ENCODE measurements around the gene HOXB5. TPM values are rescaled to one million over a fixed set of nuclear protein-coding genes. Genes with fewer than 3 reads are reported as not detected.

The HOXB5 gene
- total and polyA plus RNA-seq, 11 donors = 0.04 to 1.0 (median 0.17) TPM; not detected in 6

DNA sequence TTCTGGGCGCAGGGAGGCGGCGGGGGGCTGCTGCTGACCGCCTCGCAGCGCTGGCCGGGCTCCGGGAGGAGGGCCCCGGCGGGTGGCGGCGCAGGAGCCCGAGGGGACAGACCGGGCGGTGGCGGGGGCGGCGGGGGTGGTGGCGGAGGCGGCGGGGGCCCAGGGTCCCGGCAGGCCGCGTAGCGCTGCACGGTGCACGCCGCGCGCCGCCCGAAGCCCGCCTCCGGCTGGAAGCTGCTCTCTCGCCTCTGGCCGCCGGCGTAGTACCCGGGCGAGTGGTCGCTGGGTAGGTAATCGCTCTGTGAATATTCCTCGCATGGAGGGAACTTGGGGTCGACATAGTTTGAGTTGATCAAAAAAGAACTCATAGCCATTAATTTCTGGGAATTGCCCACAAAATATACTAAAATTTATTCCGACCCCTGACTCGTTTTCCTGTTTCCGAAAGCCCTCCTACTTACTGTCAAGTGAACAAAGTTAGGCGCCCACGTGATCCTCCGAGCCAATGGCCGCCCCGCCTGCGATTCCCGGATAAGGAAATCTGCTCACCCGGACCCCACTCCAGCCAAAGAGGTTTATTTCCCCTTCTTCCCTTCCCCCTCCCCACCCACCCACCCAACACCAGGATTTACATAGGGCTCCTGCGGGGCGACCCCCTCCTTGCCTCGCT lies 15.5 kb downstream of the HOXB5 start, which contains the start of gene HOXB4:
Gene HOXB4 (minus strand): TSS at position 405 of the 670 bp plus-strand sequence. CDS start 31 bp downstream, at position 374.
- Histone ChIP-seq H3K4me1 (peaks cover 0 to 39% (median 5%) of the 10 kb centered on the region in 12 donors), H3K27me3 (peaks cover 66 to 100% (median 94%) of the 10 kb centered on the region in 9 donors), H3K4me3 (peak within 1 kb of the TSS; percentile 3 to 61 (median 50)), H3K36me3 (no peaks in the 10 kb centered on the region), H3K9me3 (no peaks in the 10 kb centered on the region), H3K27ac (peak within 1 kb of the TSS in 11 of 12 donors; percentile 9 to 97 (median 65))
- intact Hi-C loops (cut with DNase I) = loop anchor here in 3 of 10 donors (2.0 to 5.0 kb wide), 2 partner anchors 13 to 36 kb away; no protein-coding TSS in a partner anchor
- ATAC-seq (peak in 3 of 4 donors; percentile 58 to 68 (median 61)), DNase-seq (peak; percentile 53 to 85 (median 70))
- 1 to 3% (median 2%) methylated on average over 14 to 58 of the region's 58 CpGs for WGBS, 4 donors
- TF ChIP-seq POLR2A (IDR thresholded peaks at IDR 0.05) = no peak
- TF ChIP-seq, protein P1, sequence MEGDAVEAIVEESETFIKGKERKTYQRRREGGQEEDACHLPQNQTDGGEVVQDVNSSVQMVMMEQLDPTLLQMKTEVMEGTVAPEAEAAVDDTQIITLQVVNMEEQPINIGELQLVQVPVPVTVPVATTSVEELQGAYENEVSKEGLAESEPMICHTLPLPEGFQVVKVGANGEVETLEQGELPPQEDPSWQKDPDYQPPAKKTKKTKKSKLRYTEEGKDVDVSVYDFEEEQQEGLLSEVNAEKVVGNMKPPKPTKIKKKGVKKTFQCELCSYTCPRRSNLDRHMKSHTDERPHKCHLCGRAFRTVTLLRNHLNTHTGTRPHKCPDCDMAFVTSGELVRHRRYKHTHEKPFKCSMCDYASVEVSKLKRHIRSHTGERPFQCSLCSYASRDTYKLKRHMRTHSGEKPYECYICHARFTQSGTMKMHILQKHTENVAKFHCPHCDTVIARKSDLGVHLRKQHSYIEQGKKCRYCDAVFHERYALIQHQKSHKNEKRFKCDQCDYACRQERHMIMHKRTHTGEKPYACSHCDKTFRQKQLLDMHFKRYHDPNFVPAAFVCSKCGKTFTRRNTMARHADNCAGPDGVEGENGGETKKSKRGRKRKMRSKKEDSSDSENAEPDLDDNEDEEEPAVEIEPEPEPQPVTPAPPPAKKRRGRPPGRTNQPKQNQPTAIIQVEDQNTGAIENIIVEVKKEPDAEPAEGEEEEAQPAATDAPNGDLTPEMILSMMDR (IDR thresholded peaks at IDR 0.05) = no peak

DNA sequence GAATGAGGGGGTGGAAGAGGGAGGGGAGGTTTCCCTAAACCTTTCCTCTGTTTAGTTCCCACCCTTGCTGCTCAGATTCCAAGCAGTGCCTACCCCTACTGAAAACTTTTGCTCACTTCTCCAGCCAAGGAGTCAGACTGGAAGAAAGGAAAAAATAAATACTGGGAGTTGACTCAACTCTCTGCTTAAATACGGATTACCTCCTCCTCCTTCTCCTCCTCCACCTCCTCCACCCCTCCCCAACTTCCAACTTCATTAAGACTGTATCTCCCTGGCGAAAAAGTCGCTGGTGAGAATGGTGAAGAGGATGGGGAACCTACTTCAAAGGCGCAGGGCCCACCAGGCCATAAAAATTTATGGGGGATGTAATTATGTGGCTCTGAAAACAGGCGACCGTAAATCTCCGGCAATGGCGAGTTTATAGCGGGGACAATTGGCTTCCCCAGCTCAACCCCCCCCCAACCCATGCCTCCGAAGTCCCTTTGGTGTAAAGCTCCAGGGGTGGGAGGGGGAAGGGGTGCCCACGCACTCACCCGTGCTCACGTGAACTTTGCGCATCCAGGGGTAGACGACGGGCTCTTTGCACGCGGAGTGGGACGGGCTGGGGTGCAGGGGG lies 16.1 kb downstream of the HOXB5 start:
- ATAC-seq = no peak
- 7 to 18% (median 8%) methylated on average over 11 to 19 of the region's 19 CpGs for WGBS, 4 donors
- H3K36me3 ChIP-seq = no peaks in the 10 kb centered on the region
- H3K27ac ChIP-seq = peak overlapping the region in 7 of 12 donors; percentile 20 to 97 (median 65)
- peak overlapping the region; percentile 3 to 61 (median 50) for H3K4me3 ChIP-seq
- H3K9me3 ChIP-seq = no peaks in the 10 kb centered on the region
- no peak for DNase-seq
- TF ChIP-seq POLR2A (IDR thresholded peaks at IDR 0.05) = no peak
- TF ChIP-seq, protein P1 (IDR thresholded peaks at IDR 0.05) = no peak
- intact Hi-C loops (cut with DNase I) = loop anchor here in 3 of 10 donors (5.0 kb wide), 1 partner anchor 35 kb away; no protein-coding TSS in a partner anchor
- H3K4me1 ChIP-seq = peaks cover 0 to 36% (median 4%) of the 10 kb centered on the region in 12 donors
- H3K27me3 ChIP-seq = peaks cover 60 to 100% (median 94%) of the 10 kb centered on the region in 9 donors

DNA sequence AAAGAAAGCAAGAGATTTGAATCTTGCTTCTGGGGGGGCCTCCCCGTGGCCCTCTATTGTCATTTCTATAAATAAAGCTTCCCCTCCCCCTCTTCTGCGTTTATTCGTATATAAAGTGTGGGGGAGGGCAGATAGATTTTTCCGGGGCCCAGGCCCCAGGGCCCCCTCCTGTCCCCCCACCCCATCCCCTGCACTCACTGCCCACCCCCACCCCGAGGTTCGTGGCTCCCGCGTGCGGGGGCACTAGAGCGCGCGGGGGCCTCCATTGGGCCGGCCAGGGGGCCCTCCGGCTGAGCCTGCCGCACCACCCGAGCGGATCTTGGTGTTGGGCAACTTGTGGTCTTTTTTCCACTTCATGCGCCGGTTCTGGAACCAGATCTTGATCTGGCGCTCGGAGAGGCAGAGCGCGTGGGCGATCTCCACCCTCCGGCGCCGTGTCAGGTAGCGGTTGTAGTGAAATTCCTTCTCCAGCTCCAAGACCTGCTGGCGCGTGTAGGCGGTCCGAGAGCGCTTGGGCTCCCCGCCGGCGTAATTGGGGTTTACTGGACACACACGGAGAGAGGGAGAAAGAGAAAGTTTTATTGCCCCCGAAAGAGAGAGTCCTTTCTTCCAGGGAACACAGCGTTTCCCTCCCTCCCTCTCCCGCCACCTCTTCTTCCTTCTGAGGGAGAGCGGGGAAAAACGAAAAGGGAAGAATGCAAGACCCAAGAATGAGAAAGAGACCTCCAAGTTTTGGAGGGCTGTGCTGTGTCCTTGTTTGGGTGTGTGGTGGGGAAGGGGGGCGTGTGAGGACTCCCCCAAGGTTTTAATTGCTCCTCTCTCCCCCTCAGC lies 16.9 kb downstream of the HOXB5 start:
- intact Hi-C loops (cut with DNase I) = loop anchor here in 3 of 10 donors (5.0 kb wide), 1 partner anchor 34 kb away; no protein-coding TSS in a partner anchor
- Histone ChIP-seq H3K36me3 (no peaks in the 10 kb centered on the region), H3K9me3 (no peaks in the 10 kb centered on the region), H3K27ac (peak overlapping the region in 5 of 12 donors; percentile 20 to 97 (median 53)), H3K27me3 (peaks cover 52 to 100% (median 94%) of the 10 kb centered on the region in 9 donors), H3K4me1 (peaks cover 0 to 28% (median under 1%) of the 10 kb centered on the region in 12 donors), H3K4me3 (peak overlapping the region in 11 of 12 donors; percentile 11 to 61 (median 52))
- ATAC-seq (no peak), DNase-seq (no peak)
- TF ChIP-seq, protein P1 (IDR thresholded peaks at IDR 0.05) = no peak
- no peak for TF ChIP-seq POLR2A (IDR thresholded peaks at IDR 0.05)
- 10 to 40% (median 21%) methylated on average over 28 to 42 of the region's 43 CpGs for WGBS, 4 donors
